CD4-positive, alpha-beta T cell treated with Interleukin-21 for 1 hour (primary cell): ENCODE measurements around the gene MOV10L1.

Experiments used
- DNase-seq: peaks from one replicate; pipeline ENCODE4 v3.0.0-alpha.2; 2020

Gene MOV10L1

GRCh38 chr22:50058906-50059880 is 30.6 kb upstream of the MOV10L1 start:
- DNase-seq, result no peak

DNA sequence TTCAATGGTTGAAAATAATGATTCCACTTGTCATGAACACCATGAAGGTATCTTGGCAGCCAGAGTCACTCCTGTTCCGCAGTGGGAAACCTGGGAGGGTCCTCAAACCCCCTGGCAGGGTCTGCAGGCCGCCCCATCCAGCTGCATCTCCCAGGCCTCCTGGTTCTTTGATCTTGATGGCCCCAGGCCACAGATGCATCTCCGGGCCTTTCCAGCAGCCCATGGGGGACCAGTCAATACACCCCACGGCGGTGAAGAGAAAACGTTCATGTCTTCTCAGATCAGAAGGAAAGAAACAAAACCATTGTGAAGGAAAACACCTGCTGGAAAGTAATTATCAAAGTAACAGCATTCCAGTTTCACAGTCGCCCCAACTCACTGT is 29.9 kb upstream of the MOV10L1 start:
- DNase-seq, result no peak

DNA sequence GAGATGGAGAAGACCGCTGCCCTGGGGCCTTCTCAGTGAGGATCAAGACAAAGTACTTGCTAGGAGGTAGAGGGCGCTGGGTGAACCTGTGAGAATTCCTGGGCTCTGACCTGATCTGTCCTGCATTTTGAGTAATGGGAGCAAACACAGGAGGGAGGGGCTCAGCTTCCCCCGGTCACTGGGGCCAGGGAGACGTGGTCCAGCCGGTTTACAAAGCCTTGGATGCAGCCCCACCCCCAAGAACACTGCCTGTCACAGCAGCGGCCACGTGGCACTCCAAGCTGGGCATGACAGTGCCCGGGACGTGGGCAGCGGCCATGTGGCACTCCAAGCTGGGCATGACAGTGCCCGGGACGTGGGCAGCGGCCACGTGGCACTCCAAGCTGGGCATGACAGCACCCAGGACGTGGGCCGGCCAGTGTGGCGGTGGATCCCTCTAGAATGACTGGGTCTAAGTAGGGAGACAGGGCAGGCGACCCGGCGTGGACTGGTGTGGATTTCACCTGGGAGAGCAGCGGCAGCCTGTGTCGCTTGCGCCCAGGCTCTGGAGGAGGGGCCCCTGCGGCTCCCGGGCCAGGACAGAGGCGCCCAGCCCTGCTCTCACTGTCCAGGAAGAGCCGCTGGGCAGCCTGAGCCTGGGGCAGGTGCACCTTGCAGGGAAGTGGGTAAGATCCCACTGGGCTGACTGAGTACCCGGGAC is 29.2 kb upstream of the MOV10L1 start:
- no peak for DNase-seq

DNA sequence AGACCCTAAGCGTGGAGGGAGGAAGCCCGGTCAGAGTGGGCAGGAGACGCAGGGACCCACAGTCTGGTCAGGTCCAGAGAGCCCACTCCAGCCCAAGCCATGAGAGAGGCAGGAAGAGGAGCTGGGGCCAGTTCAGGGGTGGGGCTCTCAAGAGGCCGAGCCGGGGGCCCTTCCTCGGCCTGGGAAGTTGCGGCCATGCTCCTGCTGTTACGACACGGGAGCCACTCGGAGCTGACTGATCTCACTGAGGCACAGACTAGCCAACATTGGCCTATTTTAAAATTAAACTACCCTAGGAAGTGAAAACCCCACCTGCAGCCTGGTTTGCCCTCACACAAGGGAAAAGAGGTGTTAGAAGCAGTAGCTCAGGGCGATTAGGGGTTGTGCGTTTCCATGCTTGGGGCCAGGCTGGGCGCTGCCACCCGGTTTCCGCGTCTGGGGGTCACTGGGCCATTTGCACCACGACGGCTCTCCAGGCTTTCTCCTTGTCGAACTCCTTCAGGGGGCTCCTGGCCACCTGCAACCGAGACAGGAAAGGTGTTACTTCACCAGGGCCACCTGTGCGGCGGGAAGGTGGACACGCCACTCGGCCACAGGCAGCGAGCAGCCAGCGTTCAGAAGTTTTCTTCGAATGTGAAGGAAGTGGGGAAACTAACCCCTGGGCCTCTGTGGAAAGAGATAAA is 28.5 kb upstream of the MOV10L1 start:
- no peak for DNase-seq

GRCh38 chr22:50061824-50062355 is 27.9 kb upstream of the MOV10L1 start:
- no peak for DNase-seq

- DNase-seq, result no peak
Observed at GRCh38 chr22:50062509-50063135, 27.2 kb upstream of the MOV10L1 start.

- no peak for DNase-seq
Observed at GRCh38 chr22:50063589-50064393, 26.0 kb upstream of the MOV10L1 start.

DNA sequence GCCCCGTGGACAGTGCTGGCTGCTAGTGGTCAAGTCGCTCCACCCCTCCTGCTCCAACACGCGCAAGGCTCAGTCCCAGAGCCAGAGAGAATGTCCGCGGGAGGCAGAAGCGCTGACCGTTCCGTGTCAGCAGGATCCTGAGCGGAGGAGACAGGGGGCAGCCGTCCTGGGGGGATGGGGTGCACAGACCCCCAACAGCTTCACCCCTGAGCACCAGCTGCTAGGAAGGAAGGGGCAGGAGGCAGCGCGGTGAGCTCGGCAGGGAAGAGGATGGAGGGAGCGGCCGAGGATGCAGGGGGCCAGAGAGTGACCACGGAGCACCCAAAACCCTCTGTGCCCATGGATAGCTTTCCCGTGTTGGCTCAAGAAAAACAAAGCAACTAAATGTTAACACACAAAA is 25.4 kb upstream of the MOV10L1 start:
- no peak for DNase-seq

DNA sequence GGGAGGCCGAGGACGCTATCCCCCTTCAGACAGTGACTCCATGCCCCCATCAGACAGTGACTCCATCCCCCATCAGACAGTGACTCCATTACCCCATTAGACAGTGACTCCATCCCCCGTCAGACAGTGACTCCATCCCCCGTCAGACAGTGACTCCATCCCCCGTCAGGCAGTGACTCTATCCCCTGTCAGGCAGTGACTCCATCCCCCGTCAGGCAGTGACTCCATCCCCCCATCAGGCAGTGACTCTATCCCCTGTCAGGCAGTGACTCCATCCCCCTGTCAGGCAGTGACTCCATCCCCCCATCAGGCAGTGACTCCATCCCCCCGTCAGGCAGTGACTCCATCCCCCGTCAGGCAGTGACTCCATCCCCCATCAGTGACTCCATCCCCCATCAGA is 22.6 kb upstream of the MOV10L1 start:
- no peak for DNase-seq

- no peak for DNase-seq
Observed at GRCh38 chr22:50068096-50068495, 21.7 kb upstream of the MOV10L1 start.

GRCh38 chr22:50070366-50070765 is 19.4 kb upstream of the MOV10L1 start:
- DNase-seq, result no peak

GRCh38 chr22:50071432-50072166 is 18.2 kb upstream of the MOV10L1 start:
- no peak for DNase-seq

DNA sequence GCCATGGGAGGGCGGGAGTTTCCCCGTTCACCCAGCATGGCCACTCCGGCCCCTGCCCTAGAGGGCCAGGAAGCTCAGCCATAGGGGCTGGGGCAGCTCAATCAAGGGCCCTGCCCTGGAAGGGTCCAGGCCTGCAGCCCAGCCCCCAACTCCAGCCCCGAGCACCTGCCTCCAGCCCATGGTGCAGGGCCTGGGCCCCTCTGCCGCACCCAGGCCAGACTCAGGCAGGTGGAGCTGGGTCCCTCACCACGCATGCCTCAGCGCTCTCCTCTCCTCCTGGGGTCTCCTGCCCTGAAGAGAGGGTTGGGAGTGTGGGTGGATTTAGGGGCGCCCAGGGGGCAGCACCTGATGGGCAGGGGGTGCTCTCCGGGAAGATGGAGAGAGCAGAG is 17.6 kb upstream of the MOV10L1 start:
- no peak for DNase-seq

DNA sequence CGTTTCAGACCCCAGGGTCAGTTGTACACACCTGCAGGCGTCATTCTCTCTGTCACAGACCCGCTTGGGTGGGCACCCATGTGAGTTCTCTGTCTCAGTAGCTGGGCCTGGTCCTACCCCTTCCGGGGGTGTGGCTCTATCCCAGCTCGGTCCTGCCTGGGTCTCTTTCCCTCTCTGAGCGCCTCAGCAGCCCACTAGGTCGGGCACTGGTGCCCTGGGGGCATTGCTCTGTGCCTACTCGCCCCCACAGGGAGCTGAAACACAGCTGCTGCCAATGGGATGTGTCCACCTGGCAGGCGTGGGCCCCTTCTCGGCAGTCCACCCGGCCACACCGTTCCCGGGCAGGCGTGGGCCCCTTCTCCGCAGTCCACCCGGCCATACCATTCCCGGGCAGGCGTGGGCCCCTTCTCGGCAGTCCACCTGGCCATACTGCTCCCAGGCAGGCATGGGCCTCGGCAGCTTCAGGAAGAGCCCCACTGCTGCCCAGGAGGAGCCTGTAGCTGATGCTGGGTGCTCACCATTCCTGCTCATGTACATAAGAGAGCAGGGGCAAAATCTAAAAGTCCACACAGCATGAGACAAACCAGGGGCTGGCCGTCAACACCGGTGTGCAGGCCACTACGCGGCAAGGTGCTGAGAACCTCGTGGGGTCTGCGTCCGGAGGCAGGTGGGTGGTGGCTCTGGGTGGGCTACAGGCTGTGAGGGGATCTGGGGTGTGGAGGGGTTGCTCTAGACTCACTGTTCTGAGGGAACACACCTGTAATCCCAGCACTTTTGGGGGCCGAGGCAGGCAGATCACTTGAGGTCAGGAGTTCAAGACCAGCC is 16.9 kb upstream of the MOV10L1 start:
- DNase-seq, result no peak

- DNase-seq, result no peak
Observed at GRCh38 chr22:50074056-50074455, 15.8 kb upstream of the MOV10L1 start.

DNA sequence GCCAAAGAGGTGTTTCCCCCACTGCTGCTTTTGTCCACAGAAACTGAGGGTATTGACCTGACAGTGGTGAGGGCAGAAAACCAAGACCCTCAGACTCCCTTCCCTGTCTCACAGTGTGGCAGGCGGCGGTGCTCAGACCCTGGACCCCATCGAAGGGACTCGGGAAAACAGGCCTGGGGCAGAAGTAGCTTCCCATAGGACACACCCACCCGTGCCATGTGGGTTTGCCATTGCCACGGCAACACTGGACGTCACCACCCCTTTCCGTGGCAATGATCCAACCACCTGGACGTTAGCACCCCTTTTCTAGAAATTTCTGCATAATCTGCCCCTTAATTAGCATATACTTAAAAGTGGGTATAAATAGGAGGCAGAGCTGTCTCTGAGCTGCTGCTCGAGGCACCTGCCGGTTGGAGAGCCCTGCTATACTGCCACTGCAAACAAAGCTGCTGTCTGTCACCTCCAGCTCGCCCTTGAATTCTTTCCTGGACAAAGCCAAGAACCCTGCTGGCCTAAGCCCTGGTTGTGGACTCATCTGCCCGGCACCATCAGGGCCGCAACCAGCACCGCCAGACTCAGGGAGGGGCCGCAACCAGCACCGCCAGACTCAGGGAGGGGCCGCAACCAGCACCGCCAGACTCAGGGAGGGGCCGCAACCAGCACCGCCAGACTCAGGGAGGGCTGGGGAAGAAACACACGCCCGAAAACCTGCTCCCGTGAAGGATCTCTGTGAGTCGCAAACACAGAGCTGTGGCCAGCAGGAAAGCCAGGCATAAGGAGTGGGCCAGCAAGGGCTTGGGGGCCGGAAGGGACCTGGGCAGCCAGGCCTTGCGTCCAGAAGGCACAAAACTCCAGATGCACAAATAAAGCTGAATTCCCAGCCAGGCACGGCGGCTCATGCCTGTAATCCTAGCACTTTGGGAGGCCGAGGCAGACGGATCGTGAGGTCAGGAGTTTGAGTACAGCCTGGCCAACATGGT is 15.0 kb upstream of the MOV10L1 start:
- DNase-seq, result no peak

DNA sequence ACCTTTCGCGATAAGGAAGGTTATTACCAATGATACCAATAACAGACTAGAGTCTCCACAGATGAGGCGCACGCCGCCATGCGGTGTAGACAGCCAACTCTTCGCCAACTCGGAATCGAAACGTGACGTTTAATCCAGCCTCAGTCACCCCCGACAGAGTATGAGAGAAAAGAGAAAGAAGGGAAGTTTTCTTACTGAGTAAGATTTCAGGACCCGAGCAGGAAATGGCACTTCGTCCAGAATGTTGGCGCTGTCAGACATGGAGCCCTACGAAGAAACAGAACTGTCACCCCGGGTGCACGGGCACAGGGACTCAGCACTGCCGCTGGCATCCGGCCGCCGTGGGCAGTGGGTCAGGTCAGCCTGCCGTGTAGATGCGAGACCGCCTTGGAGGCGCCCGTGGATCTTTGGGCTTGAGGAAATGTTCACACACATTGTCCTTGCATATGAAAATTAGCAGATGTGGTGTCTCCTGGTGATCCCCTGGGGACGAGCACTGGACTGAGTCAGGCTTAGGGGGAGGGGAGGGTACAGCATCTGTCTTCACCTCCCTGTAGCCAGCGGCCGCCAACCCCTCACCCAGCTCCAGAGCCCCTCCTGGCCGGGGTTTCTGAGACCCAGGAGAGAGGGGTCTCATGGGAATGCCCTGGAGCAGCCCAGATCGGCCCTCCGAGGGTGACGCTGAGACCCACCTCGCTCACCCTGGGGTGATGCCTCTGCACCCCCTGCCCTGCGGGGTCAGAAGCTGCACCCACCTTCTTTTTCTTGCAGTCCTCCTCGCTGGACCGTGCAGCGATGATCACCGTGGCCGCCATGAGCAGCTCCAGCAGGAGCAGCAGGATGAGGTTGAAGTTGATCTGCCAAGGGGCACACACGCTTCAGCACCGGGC is 12.9 kb upstream of the MOV10L1 start:
- no peak for DNase-seq

DNA sequence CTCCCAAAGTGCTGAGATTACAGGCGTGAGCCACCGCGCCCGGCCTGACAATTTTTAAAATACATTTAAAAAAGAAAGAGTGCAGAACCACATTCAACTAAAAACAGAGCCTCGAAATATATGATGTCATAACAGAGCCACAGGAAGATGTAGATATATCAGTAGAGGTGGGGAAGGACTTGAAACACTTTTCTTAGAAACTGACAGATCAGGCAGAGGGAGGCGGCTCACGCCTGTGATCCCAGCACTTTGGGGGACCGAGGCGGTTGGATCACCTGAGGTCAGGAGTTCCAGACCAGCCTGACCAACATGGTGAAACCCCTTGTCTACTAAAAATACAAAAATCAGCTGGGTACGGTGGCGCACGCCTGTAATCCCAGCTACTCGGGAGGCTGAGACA is 11.6 kb upstream of the MOV10L1 start:
- DNase-seq, result no peak
